GM18858 (cell line): ENCODE data around the gene MCUB.
A peak's percentile ranks its signal among the peaks of the same experiment; 100 is the strongest.

Source experiments
- ATAC-seq: cut with Tn5 transposase; IDR thresholded peaks from one replicate; pipeline ENCODE4 v1.9.1; 2021; ENCODE audit not compliant: unreplicated experiment

The MCUB gene

DNA sequence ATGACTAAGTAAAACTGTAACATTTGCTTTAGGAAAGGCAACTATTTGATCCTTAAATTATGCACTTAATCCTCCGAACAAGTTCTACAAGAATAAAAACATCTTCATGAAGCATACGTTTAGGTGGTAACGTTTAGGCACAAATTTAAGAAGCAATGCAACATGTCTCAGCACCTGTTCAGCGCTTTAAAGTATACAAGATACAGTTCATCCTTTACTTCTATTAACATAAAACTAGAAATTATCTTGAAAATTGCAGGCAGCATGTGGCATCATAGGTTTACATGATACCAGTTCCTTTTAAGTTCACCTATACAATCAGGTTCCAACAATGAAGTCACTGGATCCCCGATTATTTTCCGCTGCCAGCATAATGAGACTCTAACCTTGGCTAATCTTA, 168.3 kb downstream of the MCUB start:
- no peak for ATAC-seq

- ATAC-seq = no peak
These were observed 169.2 kb downstream of the MCUB start for GRCh38 chr4:109729117-109729717.

- peak; percentile 68 for ATAC-seq
These were observed 169.9 kb downstream of the MCUB start, which contains the start of gene PLA2G12A for GRCh38 chr4:109729718-109730618. PLA2G12A (minus strand) TSS chr4:109730070; CDS start chr4:109729809, 261 bp downstream.

DNA sequence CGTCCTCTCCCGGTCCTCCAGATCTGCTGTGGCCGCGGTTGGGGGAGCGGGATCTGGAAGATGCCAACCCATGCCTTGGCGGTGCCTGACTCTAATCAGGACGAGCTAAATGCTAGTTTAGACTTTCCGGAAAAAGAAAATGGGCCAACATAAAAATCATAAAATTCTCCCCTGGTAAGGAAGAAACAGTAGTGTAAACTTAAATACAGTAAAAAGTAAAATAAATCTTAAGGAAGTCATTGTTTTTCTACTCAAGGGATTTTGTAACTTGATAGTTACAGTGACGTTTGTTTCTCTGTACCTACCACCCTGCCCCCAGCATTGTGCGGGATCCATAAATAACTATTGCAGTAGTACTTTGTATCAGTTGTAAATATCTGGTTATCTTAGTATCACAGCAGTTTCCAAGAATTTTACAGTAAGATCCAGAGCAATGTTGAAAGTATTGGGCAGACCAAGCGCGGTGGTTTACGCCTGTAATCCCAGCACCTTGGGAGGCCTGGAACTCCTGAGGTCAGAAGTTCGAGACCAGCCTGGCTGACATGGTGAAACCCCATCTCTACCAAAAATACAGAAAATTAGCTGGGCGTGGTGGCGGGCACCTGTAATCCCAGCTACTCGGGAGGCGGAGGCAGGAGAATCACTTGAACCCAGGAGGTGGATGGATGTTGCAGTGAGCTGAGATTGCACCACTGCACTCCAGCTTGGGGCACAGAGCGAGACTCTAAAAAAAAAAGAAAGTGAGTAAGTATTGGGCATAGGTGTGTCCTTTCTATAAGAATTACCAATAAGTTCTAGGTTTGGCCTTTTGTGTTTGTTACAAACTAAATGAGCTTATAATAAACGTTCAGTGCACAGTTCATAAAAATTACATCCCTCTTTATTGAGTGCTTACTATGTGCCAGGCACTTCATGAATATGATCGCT, 170.8 kb downstream of the MCUB start:
- ATAC-seq = no peak

DNA sequence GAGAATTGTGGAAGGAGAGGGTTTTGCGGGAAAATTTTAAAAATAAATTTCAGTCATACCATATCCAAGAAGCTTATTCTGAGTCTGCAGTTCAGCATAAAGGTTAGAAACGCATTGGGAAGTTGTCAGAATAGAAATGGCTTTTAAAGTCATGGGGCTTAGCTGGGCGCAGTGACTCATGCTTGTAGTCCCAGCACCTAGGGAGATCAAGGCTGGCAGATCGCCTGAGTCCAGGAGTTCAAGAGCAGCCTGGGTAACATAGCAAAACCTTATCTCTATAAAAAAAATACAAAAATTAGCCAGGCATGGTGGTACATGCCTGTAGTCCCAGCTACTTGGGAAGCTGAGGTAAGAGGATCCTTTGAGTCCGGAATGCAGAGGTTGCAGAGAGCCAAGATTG, 173.7 kb downstream of the MCUB start:
- ATAC-seq = no peak

DNA sequence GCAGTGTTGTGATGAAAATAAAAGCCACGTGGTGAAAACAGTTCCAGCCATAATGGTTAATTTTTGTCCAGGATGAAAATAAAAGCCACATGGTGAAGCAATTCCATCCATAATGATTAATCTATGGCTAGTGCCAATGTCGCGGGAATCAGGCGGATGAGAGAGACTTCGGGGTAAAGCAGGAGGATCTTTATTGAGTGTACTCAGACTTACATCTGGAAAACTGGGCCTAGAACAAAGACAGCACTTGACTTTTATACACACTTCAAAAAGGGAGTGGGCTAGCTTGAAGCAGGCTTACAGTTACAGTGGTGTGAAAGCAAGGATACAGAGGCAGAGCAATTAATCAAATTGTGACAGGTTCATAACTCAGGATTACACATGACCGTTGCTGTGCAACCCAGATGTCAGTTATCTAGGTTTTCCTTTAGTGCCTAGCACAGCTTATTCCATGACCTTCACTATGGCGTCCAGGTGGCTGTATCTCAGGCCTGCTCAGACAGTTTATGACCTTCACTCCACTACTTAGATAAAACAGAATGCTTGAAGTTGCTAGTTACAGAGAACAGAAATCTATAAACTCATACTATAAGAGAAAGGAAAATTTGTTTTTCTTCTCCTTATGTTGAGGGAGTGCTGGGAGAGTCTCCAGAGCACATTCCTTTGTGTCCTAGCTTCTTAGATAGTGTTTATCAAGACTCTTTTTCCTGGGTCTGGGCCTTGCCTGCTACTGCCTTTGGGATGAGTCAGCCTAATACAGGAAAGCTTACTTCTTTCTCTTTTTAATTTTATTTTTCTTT, 175.7 kb downstream of the MCUB start:
- ATAC-seq = no peak
